Measurements from ENCODE around the gene TMC2.

- TF ChIP-seq CTCF (IDR thresholded peaks at IDR 0.05) (no peak), POLR2A (IDR thresholded peaks at IDR 0.05) (no peak)
Measured at GRCh38 chr20:2616634-2617033, 80.3 kb downstream of the TMC2 start.

All from breast epithelium (tissue), 3 donors.